ENCODE results near the gene MYO1D. TPM values are rescaled to one million over a fixed set of nuclear protein-coding genes. Genes with fewer than 3 reads are reported as not detected.
"Not testable (repeated sequence)": the region's sequence is repeated elsewhere in the genome, so short reads cannot be mapped to it uniquely, and the experiment has no call there.

The MYO1D gene
- total RNA-seq, 2 donors from 2014 or later: 238 to 382 TPM

DNA sequence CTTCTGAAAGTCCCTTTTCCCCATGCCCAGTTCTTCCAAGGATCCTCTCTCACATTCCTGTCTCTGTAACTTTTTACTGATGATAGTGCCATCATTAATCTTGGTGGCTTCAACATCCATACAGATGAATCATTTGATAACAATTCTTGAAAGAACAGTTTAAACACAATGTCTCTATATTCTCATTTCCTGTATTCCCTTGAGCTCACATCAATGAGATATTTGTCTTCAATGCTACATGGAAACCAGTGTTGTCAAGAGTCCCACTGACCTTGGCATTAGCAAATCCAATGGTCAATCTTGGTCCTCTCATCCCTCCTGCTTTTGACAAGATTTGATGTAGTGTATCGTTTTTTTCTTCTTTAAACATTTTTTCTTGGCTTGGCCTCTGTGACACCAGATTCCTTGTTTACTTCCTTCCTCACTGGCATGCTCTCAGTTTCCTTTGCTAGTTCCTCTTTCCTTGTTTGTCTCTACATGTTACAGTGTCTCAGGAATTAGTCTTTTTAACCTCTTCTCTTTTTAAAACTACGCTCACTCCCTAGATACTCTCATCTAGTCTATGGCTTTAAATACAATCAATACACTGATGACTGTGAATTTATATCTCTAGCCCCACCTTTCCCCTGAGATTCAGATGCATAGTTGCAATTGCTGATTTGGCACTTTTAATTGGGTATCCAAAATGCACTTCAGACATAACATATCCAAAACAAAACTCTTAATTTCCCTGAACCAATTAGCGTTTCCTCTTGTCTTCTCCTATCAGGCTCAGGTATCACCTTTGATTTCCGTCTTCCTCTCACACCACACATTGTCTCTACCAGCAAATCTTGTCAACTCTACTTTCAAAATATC, 134.0 kb downstream of the MYO1D start:
- no peak for DNase-seq
- Histone ChIP-seq H3K9ac (ENCODE audit: low read depth in 2 of 2, low read length in 2 of 2) (no peak overlapping the region), H3K9me3 (no peaks in the 10 kb centered on the region), H3K27ac (no peak overlapping the region), H3K4me1 (peaks cover 10% of the 10 kb centered on the region), H3K36me3 (no peaks in the 10 kb centered on the region), H3K4me3 (no peak overlapping the region), H3K27me3 (no peaks in the 10 kb centered on the region)
- TF ChIP-seq, protein P1, sequence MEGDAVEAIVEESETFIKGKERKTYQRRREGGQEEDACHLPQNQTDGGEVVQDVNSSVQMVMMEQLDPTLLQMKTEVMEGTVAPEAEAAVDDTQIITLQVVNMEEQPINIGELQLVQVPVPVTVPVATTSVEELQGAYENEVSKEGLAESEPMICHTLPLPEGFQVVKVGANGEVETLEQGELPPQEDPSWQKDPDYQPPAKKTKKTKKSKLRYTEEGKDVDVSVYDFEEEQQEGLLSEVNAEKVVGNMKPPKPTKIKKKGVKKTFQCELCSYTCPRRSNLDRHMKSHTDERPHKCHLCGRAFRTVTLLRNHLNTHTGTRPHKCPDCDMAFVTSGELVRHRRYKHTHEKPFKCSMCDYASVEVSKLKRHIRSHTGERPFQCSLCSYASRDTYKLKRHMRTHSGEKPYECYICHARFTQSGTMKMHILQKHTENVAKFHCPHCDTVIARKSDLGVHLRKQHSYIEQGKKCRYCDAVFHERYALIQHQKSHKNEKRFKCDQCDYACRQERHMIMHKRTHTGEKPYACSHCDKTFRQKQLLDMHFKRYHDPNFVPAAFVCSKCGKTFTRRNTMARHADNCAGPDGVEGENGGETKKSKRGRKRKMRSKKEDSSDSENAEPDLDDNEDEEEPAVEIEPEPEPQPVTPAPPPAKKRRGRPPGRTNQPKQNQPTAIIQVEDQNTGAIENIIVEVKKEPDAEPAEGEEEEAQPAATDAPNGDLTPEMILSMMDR (IDR thresholded peaks at IDR 0.05): no peak
- intact Hi-C loops (cut with DNase I): no loop called here

DNA sequence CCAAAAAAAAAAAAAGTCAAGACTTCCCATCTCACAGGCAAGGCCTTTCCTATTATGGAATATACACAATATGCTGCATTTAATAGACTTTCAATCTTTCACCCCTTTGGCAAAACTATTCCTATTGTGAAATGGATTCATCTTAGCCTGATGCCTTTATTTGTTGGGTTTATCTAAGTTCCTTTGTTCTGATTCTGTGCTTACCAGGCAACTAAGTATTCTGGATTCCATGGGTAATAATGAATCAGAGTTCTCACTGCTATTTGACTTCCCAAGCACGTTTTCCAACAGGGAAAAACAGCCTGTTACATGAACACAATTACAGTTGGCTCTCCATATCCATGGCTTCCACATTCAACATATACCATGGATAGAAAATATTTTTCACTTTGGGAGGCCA, 135.5 kb downstream of the MYO1D start:
- H3K9me3 ChIP-seq: no peaks in the 10 kb centered on the region
- peaks cover 4% of the 10 kb centered on the region for H3K4me1 ChIP-seq
- TF ChIP-seq, protein P1 (IDR thresholded peaks at IDR 0.05): no peak
- H3K36me3 ChIP-seq: no peaks in the 10 kb centered on the region
- H3K4me3 ChIP-seq: no peak overlapping the region
- no peak overlapping the region for H3K9ac ChIP-seq (ENCODE audit: low read depth in 2 of 2, low read length in 2 of 2)
- no peak for DNase-seq
- intact Hi-C loops (cut with DNase I): no loop called here
- no peak overlapping the region for H3K27ac ChIP-seq
- no peaks in the 10 kb centered on the region for H3K27me3 ChIP-seq

GRCh38 chr17:32739722-32740121, 137.2 kb downstream of the MYO1D start:
- intact Hi-C loops (cut with DNase I): loop anchor here (10.0 kb wide), 1 partner anchor 265 kb away; no protein-coding TSS in a partner anchor
- TF ChIP-seq, protein P1 (IDR thresholded peaks at IDR 0.05): no peak
- Histone ChIP-seq H3K4me3 (no peak overlapping the region), H3K4me1 (no peaks in the 10 kb centered on the region), H3K9ac (ENCODE audit: low read depth in 2 of 2, low read length in 2 of 2) (no peak overlapping the region), H3K27ac (no peak overlapping the region), H3K9me3 (no peaks in the 10 kb centered on the region), H3K36me3 (no peaks in the 10 kb centered on the region), H3K27me3 (no peaks in the 10 kb centered on the region)
- no peak for DNase-seq

GRCh38 chr17:32739151-32739550, 137.8 kb downstream of the MYO1D start:
- H3K9me3 ChIP-seq; H3K9ac ChIP-seq (ENCODE audit: low read depth in 2 of 2, low read length in 2 of 2); H3K27ac ChIP-seq; H3K4me1 ChIP-seq; H3K4me3 ChIP-seq; DNase-seq; H3K27me3 ChIP-seq; H3K36me3 ChIP-seq: not testable (repeated sequence)
- intact Hi-C loops (cut with DNase I): loop anchor here (10.0 kb wide), 1 partner anchor 264 kb away; no protein-coding TSS in a partner anchor

- intact Hi-C loops (cut with DNase I): loop anchor here (10.0 kb wide), 1 partner anchor 259 kb away; no protein-coding TSS in a partner anchor
- no peak overlapping the region for H3K4me3 ChIP-seq
- H3K27ac ChIP-seq: no peak overlapping the region
- H3K4me1 ChIP-seq: no peaks in the 10 kb centered on the region
- H3K9me3 ChIP-seq: no peaks in the 10 kb centered on the region
- no peaks in the 10 kb centered on the region for H3K36me3 ChIP-seq
- H3K27me3 ChIP-seq: no peaks in the 10 kb centered on the region
- no peak for DNase-seq
- H3K9ac ChIP-seq (ENCODE audit: low read depth in 2 of 2, low read length in 2 of 2): no peak overlapping the region
- TF ChIP-seq, protein P1 (IDR thresholded peaks at IDR 0.05): no peak
Measured at GRCh38 chr17:32733401-32733800, 143.5 kb downstream of the MYO1D start.

DNA sequence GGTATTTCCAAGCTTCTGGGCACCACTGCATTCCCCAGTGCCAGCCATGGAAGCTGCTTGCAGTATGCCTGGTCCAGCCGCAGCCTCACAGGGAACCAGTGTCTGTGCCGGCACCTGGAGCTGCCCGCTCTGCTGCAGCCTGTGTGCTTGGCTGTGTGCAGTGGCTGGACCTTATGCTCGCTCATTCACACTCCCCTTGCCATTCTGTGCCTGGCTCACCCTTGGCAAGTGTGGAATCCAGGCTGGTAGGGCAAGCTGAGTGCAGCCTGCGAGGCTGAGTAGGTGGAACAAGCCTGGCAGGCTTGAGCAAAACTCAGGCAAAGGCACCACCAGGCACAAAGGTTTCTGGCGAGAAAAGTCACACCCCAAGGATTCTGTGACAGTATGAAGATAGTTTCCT, 144.0 kb downstream of the MYO1D start:
- Histone ChIP-seq H3K9ac (ENCODE audit: low read depth in 2 of 2, low read length in 2 of 2) (no peak overlapping the region), H3K36me3 (no peaks in the 10 kb centered on the region), H3K4me1 (no peaks in the 10 kb centered on the region), H3K4me3 (no peak overlapping the region), H3K27ac (no peak overlapping the region), H3K27me3 (no peaks in the 10 kb centered on the region), H3K9me3 (no peaks in the 10 kb centered on the region)
- DNase-seq: no peak
- TF ChIP-seq, protein P1 (IDR thresholded peaks at IDR 0.05): no peak
- intact Hi-C loops (cut with DNase I): loop anchor here (10.0 kb wide), 1 partner anchor 258 kb away; no protein-coding TSS in a partner anchor
